Trophoblast cell (in vitro differentiated cells and primary cell): Measurements from ENCODE around the gene GPSM3.

Experiments used
- DNase-seq, 2 donors: peaks; one replicate each; pipeline ENCODE4 v3.0.0-alpha.2; 2016
- H2AFZ ChIP-seq: 2 replicates; pipeline ENCODE4 v1.6.1; 2013; ENCODE audit warnings: low read length, moderate library complexity, mild to moderate bottlenecking; ENCODE audit not compliant: insufficient read depth, poor library complexity
- H2AK5ac ChIP-seq: 2 replicates; pipeline ENCODE4 v1.6.1; 2013; ENCODE audit warnings: mild to moderate bottlenecking, low read length
- H2BK120ac ChIP-seq: 2 replicates; pipeline ENCODE4 v1.6.1; 2013; ENCODE audit warnings: low read length, mild to moderate bottlenecking, moderate library complexity; ENCODE audit not compliant: insufficient read depth, poor library complexity
- H2BK12ac ChIP-seq: 2 replicates; pipeline ENCODE4 v1.6.1; 2013; ENCODE audit warnings: mild to moderate bottlenecking, low read length, moderate library complexity
- H2BK5ac ChIP-seq: 2 replicates; pipeline ENCODE4 v1.6.1; 2013; ENCODE audit warnings: low read length, low read depth, moderate library complexity, mild to moderate bottlenecking; ENCODE audit not compliant: poor library complexity
- H3K14ac ChIP-seq: 2 replicates; pipeline ENCODE4 v1.6.1; 2013; ENCODE audit warnings: mild to moderate bottlenecking, low read length
- H3K18ac ChIP-seq: 2 replicates; pipeline ENCODE4 v1.6.1; 2013; ENCODE audit warnings: mild to moderate bottlenecking, low read length
- H3K23ac ChIP-seq: 2 replicates; pipeline ENCODE4 v1.6.1; 2013; ENCODE audit warnings: low read length
- H3K27ac ChIP-seq: 2 replicates; pipeline ENCODE4 v1.5.1; 2013; ENCODE audit warnings: low read depth, mild to moderate bottlenecking, inconsistent platforms, low read length, moderate library complexity
- H3K27me3 ChIP-seq: 2 replicates; pipeline ENCODE4 v1.6.1; 2013; ENCODE audit warnings: inconsistent platforms, mild to moderate bottlenecking, low read length, moderate library complexity; ENCODE audit not compliant: insufficient read depth
- H3K36me3 ChIP-seq, 2 experiments: 1 replicate in 1 of 2; 2 replicates in 1 of 2; pipeline ENCODE4 v1.6.1; 2013; ENCODE audit warnings: low read length in 2 of 2, mild to moderate bottlenecking in 2 of 2, moderate library complexity in 1 of 2; ENCODE audit not compliant: insufficient read depth in 2 of 2, control insufficient read depth in 1 of 2
- H3K4ac ChIP-seq: 2 replicates; pipeline ENCODE4 v1.6.1; 2013; ENCODE audit warnings: low read depth, mild to moderate bottlenecking, low read length, moderate library complexity
- H3K4me1 ChIP-seq, 2 experiments: 1 replicate in 1 of 2; 2 replicates in 1 of 2; pipeline ENCODE4 v1.6.1; 2013; ENCODE audit warnings: low read length in 2 of 2, mild to moderate bottlenecking in 2 of 2, moderate library complexity in 1 of 2; ENCODE audit not compliant: insufficient read depth in 2 of 2, control insufficient read depth in 1 of 2
- H3K4me2 ChIP-seq: 2 replicates; pipeline ENCODE4 v1.6.1; 2013; ENCODE audit warnings: inconsistent platforms, mild to moderate bottlenecking, low read length, moderate library complexity
- H3K4me3 ChIP-seq: 2 replicates; pipeline ENCODE4 v1.5.1; 2013; ENCODE audit warnings: mild to moderate bottlenecking, low read depth, low read length, inconsistent platforms
- H3K79me1 ChIP-seq: one replicate; pipeline ENCODE4 v1.6.1; 2013; ENCODE audit warnings: low read length
- H3K79me2 ChIP-seq: 2 replicates; pipeline ENCODE4 v1.6.1; 2013; ENCODE audit warnings: low read length, mild to moderate bottlenecking; ENCODE audit not compliant: control insufficient read depth, insufficient read depth, poor library complexity
- H3K9ac ChIP-seq: 2 replicates; pipeline ENCODE4 v1.6.1; 2013; ENCODE audit warnings: mild to moderate bottlenecking, low read length
- H3K9me3 ChIP-seq: 2 replicates; pipeline ENCODE4 v1.6.1; 2013; ENCODE audit warnings: low read depth, mild to moderate bottlenecking, control low read depth, inconsistent platforms, low read length; ENCODE audit not compliant: insufficient read depth
- H4K12ac ChIP-seq: 2 replicates; pipeline ENCODE4 v1.6.1; 2013; ENCODE audit warnings: low read depth, mild to moderate bottlenecking, low read length, moderate library complexity
- H4K8ac ChIP-seq: 2 replicates; pipeline ENCODE4 v1.6.1; 2013; ENCODE audit warnings: low read depth, mild to moderate bottlenecking, low read length, moderate library complexity
- H4K91ac ChIP-seq: one replicate; pipeline ENCODE4 v1.6.1; 2013; ENCODE audit warnings: low read depth, mild to moderate bottlenecking, low read length, moderate library complexity
- WGBS: extraction: QIAGEN DNeasy Blood & Tissue Kit; methylation state at CpG from one replicate; pipeline ENCODE4 v1.1.7; 2013; ENCODE audit warnings: missing lambda C conversion rate; ENCODE audit not compliant: insufficient read length, insufficient coverage; ENCODE audit errors: extremely low coverage; 5-methylcytosine and 5-hydroxymethylcytosine counted together

GPSM3 gene

DNA sequence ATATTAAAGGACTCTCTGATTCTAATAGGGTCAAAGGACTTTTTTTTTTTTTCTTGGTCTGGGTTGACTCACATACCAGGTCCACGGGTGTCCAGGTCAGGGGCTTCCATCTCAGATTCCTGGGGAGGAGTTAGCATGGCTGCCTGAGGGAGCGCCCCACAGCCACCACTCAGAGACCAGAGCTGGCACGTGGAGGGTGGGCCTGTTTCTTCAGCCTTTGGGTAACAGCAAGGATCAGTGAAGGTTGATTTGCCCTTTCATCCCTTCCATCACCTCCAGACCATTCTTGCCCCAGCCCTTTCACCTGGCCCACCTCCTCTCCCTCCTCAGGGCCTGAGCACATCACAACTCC, 5.9 kb upstream of the GPSM3 start:
- no peak overlapping the region for H4K91ac ChIP-seq
- no peak overlapping the region for H2AK5ac ChIP-seq
- H2BK5ac ChIP-seq: no peak overlapping the region
- peaks cover 4% of the 10 kb centered on the region for H3K79me2 ChIP-seq
- H2AFZ ChIP-seq: no peak overlapping the region
- H4K12ac ChIP-seq: no peak overlapping the region
- no peak overlapping the region for H3K4me2 ChIP-seq
- H2BK120ac ChIP-seq: no peak overlapping the region
- H3K9ac ChIP-seq: no peak overlapping the region
- H3K4ac ChIP-seq: no peak overlapping the region
- H3K27me3 ChIP-seq: no peaks in the 10 kb centered on the region
- no peak overlapping the region for H3K18ac ChIP-seq
- H3K27ac ChIP-seq: no peak overlapping the region
- no peak overlapping the region for H2BK12ac ChIP-seq
- no peak overlapping the region for H3K14ac ChIP-seq
- peaks cover 6 to 10% of the 10 kb centered on the region in 2 experiments for H3K4me1 ChIP-seq
- no CpG with 5 or more reads among the region's 3 CpGs for WGBS
- no peak overlapping the region for H3K4me3 ChIP-seq
- H3K36me3 ChIP-seq: no peaks in the 10 kb centered on the region
- peaks cover 13% of the 10 kb centered on the region for H3K79me1 ChIP-seq
- DNase-seq: no peak
- no peak overlapping the region for H4K8ac ChIP-seq
- H3K23ac ChIP-seq: no peak overlapping the region
- no peaks in the 10 kb centered on the region for H3K9me3 ChIP-seq

DNA sequence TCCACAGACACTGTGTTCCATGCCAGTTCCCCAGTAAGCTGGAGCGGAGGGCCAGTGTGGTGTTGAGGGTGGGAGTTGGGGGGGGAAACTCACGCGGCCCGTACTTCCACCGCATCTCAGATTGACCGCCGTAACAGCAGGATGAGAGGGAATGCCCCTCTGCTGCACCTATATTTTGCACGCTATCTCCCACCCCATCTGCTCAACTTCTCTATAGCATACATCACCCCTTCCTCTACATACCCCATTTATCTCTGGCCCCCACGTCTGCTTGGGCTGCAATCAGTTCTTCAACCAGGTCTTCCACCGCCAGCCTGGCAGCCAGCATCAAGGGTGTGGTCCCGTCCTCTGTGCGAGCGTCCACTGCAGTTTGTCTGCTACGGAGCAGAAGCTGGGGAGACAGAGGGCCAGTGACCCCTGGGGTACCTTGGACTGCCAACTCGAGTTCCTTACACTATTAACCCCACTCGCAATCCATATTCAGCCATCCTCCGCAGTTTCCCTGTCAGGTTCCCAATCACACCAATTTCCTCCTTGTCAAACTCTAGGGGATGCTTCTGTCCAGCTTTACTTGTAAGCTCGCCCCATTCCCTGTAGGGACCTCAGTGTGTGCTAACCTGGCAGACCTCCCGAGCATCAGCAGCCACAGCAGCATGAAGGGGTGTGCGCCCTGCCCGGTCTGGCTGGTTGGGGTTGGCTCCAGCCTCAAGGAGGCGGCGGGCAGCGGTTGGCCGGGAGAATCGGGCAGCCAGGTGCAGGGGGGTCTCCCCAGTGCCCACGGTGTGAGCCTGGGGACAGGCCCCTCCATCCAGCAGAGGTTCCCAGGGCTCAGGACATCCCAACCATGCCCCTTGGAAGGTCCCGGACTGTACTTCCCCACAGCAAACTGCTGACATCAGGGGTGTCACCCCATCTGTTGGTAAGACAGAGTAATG, 4.5 kb upstream of the GPSM3 start:
- peak overlapping the region; percentile 97 for H3K27ac ChIP-seq
- H4K91ac ChIP-seq: peak overlapping the region; percentile 94
- H3K79me1 ChIP-seq: peaks cover 20% of the 10 kb centered on the region
- no peak overlapping the region for H2BK5ac ChIP-seq
- peaks cover 4% of the 10 kb centered on the region for H3K79me2 ChIP-seq
- no peaks in the 10 kb centered on the region for H3K36me3 ChIP-seq
- peak overlapping the region; percentile 77 for H2AFZ ChIP-seq
- peak overlapping the region; percentile 2 for H3K4ac ChIP-seq
- no peak overlapping the region for H2BK120ac ChIP-seq
- peak overlapping the region; percentile 35 for H2BK12ac ChIP-seq
- peak overlapping the region; percentile 84 for H3K4me2 ChIP-seq
- H3K18ac ChIP-seq: no peak overlapping the region
- peak in 1 of 2 donors; percentile 21 for DNase-seq
- H3K9ac ChIP-seq: no peak overlapping the region
- no peaks in the 10 kb centered on the region for H3K27me3 ChIP-seq
- peak overlapping the region; percentile 5 for H4K12ac ChIP-seq
- H3K14ac ChIP-seq: peak overlapping the region; percentile 62
- peak overlapping the region; percentile 78 for H3K4me3 ChIP-seq
- WGBS: 100% methylated on average over 2 of the region's 28 CpGs
- peak overlapping the region; percentile 27 for H2AK5ac ChIP-seq
- no peak overlapping the region for H3K23ac ChIP-seq
- H3K9me3 ChIP-seq: no peaks in the 10 kb centered on the region
- H3K4me1 ChIP-seq: peaks cover 14 to 17% of the 10 kb centered on the region in 2 experiments
- H4K8ac ChIP-seq: peak overlapping the region; percentile 77

DNA sequence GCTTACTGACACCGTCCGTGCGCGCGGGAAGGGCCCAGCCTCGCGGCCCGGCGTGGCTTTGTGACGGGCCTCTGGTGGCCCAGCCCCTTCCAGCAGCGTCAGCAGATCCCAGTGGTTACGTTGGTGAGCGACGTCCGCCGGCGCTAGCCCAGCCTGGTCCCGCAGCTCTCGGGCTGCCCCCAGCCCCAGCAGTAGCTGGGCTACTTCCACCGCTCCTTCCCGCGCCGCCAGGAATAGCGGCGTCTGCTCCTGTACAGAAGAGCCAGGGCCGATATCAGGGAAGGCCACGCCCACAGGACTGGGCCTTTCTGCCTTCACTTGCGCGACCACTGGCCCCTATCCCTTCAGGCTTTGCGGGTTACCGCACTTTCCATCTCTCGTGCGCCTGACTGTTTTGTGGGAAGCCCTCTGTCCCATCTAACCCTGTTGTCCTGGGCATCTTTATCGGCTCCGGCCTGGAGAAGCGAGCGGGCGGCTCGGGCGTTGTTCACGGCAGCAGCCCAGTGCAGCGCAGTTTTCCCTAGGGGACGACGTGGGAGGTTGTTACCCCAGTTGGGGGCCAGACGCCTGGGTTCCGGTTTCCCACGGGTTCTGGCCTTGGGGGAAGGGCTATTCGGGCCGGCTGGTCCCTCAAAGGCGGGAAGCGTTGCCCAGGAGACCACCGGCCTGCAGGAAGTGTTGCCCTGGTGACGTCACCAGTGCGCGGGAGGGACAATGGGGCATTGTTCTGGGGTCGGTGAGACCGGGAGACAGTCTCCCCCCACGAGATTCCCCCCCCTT, 3.6 kb upstream of the GPSM3 start:
- WGBS: no CpG with 5 or more reads among the region's 58 CpGs
- H3K18ac ChIP-seq: peak overlapping the region; percentile 60
- H3K9ac ChIP-seq: peak overlapping the region; percentile 91
- peak overlapping the region; percentile 78 for H3K4me3 ChIP-seq
- H2BK12ac ChIP-seq: no peak overlapping the region
- H3K27ac ChIP-seq: peak overlapping the region; percentile 97
- peak overlapping the region; percentile 62 for H3K14ac ChIP-seq
- no peaks in the 10 kb centered on the region for H3K9me3 ChIP-seq
- peak overlapping the region; percentile 77 for H4K8ac ChIP-seq
- peaks cover 15 to 17% of the 10 kb centered on the region in 2 experiments for H3K4me1 ChIP-seq
- H2BK5ac ChIP-seq: peak overlapping the region; percentile 67
- H2BK120ac ChIP-seq: peak overlapping the region; percentile 47
- no peak overlapping the region for H3K23ac ChIP-seq
- peak overlapping the region; percentile 84 for H3K4me2 ChIP-seq
- H3K4ac ChIP-seq: peak overlapping the region; percentile 17
- peak overlapping the region; percentile 77 for H2AFZ ChIP-seq
- H2AK5ac ChIP-seq: peak overlapping the region; percentile 1
- peak overlapping the region; percentile 94 for H4K91ac ChIP-seq
- H3K79me1 ChIP-seq: peaks cover 20% of the 10 kb centered on the region
- peaks cover 4% of the 10 kb centered on the region for H3K79me2 ChIP-seq
- H3K27me3 ChIP-seq: no peaks in the 10 kb centered on the region
- no peak for DNase-seq
- no peaks in the 10 kb centered on the region for H3K36me3 ChIP-seq
- peak overlapping the region; percentile 85 for H4K12ac ChIP-seq

DNA sequence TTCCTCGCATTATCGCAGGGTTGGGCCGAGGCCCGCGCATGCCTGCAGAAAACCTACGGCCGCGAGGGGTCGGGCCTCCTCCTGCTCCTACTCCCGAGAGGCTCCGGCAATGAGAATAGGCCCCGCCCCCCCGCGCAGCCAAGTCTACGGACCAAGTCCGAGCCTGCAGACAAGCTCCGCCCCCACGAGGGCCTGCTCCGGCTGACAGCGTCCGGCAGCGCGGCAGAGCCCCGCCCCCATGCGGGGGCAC, 3.1 kb upstream of the GPSM3 start:
- Histone ChIP-seq H3K27me3 (no peaks in the 10 kb centered on the region), H3K9ac (no peak overlapping the region), H4K91ac (no peak overlapping the region), H2AFZ (no peak overlapping the region), H4K8ac (no peak overlapping the region), H3K18ac (no peak overlapping the region), H3K79me1 (peaks cover 20% of the 10 kb centered on the region), H3K23ac (no peak overlapping the region), H3K4me2 (peak overlapping the region; percentile 84), H3K14ac (no peak overlapping the region), H3K79me2 (peaks cover 4% of the 10 kb centered on the region), H3K36me3 (no peaks in the 10 kb centered on the region), H4K12ac (no peak overlapping the region), H3K4ac (no peak overlapping the region), H2BK120ac (no peak overlapping the region), H2AK5ac (no peak overlapping the region), H3K9me3 (no peaks in the 10 kb centered on the region), H3K27ac (peak overlapping the region; percentile 97), H2BK12ac (no peak overlapping the region), H3K4me3 (no peak overlapping the region), H3K4me1 (peaks cover 17 to 21% of the 10 kb centered on the region in 2 experiments), H2BK5ac (no peak overlapping the region)
- no CpG with 5 or more reads among the region's 25 CpGs for WGBS
- DNase-seq: peak; percentile 100
